Right cardiac atrium (tissue), 5 donors: ENCODE measurements around the gene RUNX1. TPM values are rescaled to one million over a fixed set of nuclear protein-coding genes. Genes with fewer than 3 reads are reported as not detected.
"Not testable (repeated sequence)": the region's sequence is repeated elsewhere in the genome, so short reads cannot be mapped to it uniquely, and the experiment has no call there.

ENCODE experiments used
- ATAC-seq, 2 donors: fragments of 200-7000 bp; cut with Tn5 transposase; one replicate each; pipeline versions ENCODE4 v1.8.0 to v1.9.1; 2020; ENCODE audit warnings: moderate library complexity in 2 of 2, mild to moderate bottlenecking in 1 of 2
- DNase-seq, 3 donors: peaks; one replicate each; pipeline ENCODE4 v3.0.0-alpha.2; 2020
- H3K27ac ChIP-seq: one replicate; pipeline ENCODE4 v1.5.1; 2013; ENCODE audit warnings: mild to moderate bottlenecking, low read length, control low read depth, moderate library complexity
- H3K27me3 ChIP-seq: one replicate; pipeline ENCODE4 v1.6.1; 2013; ENCODE audit not compliant: control insufficient read depth, insufficient read depth
- H3K4me1 ChIP-seq: one replicate; pipeline ENCODE4 v1.6.1; 2013; ENCODE audit warnings: low read length; ENCODE audit not compliant: control insufficient read depth, insufficient read depth
- H3K4me3 ChIP-seq: one replicate; pipeline ENCODE4 v1.5.1; 2013; ENCODE audit warnings: low read length, control low read depth
- H3K9me3 ChIP-seq: one replicate; pipeline ENCODE4 v1.6.1; 2013; ENCODE audit warnings: low read length; ENCODE audit not compliant: control insufficient read depth
- whole genome bisulfite sequencing: extraction: QIAGEN DNeasy Blood & Tissue Kit; methylation state at CpG from one replicate; pipeline ENCODE4 v1.1.7; 2013; 5-methylcytosine and 5-hydroxymethylcytosine counted together
- intact Hi-C, 4 donors: fragments of 100-400 bp; cut with DNase I; formaldehyde crosslinking; loops; one replicate each; pipeline versions ENCODE4 v1.11.0 to v1.14.0; 2022 to 2023
- polyA plus RNA-seq: library from polyadenylated mRNA; stranded (reverse); fragments of 200-250 nt; gene quantifications from one replicate; pipeline ENCODE4 v1.2.3, GENCODE V29; 2013
- total RNA-seq, 4 donors: library from RNA; stranded (reverse); fragmentation: NEBNext Ultra II Directional; extraction: Animal tissue kit (Norgen Biotek cat#: 25700); gene quantifications; one replicate each; pipeline ENCODE4 v1.2.1, GENCODE V29; 2021
- donor health status: healthy with polysubstance abuse.
- donor health status: DM: no; HTN: yes; CAD: no.
- donor health status: DM: no; HTN: no; CAD: no.
- donor health status: DM: no; HTN: yes; CAD: no; lungs with severe emphysema.
- donor health status: DM: yes; HTN: yes; CAD: no.

Gene RUNX1
- total and polyA plus RNA-seq, 5 donors, result 0.81 to 17.6 (median 4.4) TPM

- DNase-seq (no peak), ATAC-seq (no peak)
- Histone ChIP-seq H3K9me3 (no peaks in the 10 kb centered on the region), H3K27me3 (no peaks in the 10 kb centered on the region), H3K27ac (no peak overlapping the region), H3K4me3 (no peak overlapping the region), H3K4me1 (no peaks in the 10 kb centered on the region)
- 69% methylated on average over 10 of the region's 10 CpGs for WGBS
- intact Hi-C loops, result no loop called here
Measured at GRCh38 chr21:34967509-34968289, 81.4 kb downstream of the RUNX1 start.

GRCh38 chr21:34966881-34967280 is 82.2 kb downstream of the RUNX1 start:
- intact Hi-C loops, DNase-seq, H3K27me3 ChIP-seq, H3K9me3 ChIP-seq, H3K4me1 ChIP-seq, ATAC-seq, H3K27ac ChIP-seq, H3K4me3 ChIP-seq: not testable (repeated sequence)
- 95% methylated on average over 11 of the region's 11 CpGs for WGBS

GRCh38 chr21:34965200-34966174 is 83.6 kb downstream of the RUNX1 start:
- WGBS, result 69% methylated on average over 10 of the region's 10 CpGs
- ATAC-seq (no peak), DNase-seq (no peak)
- Histone ChIP-seq H3K27me3 (no peaks in the 10 kb centered on the region), H3K9me3 (no peaks in the 10 kb centered on the region), H3K4me3 (no peak overlapping the region), H3K4me1 (no peaks in the 10 kb centered on the region), H3K27ac (no peak overlapping the region)
- intact Hi-C loops, result no loop called here

GRCh38 chr21:34962586-34963222 is 86.4 kb downstream of the RUNX1 start:
- ATAC-seq, result no peak
- Histone ChIP-seq H3K27me3 (no peaks in the 10 kb centered on the region), H3K9me3 (no peaks in the 10 kb centered on the region), H3K4me1 (no peaks in the 10 kb centered on the region), H3K27ac (no peak overlapping the region), H3K4me3 (no peak overlapping the region)
- DNase-seq, result no peak
- WGBS, result 76% methylated on average over 16 of the region's 16 CpGs
- intact Hi-C loops, result no loop called here

GRCh38 chr21:34962136-34962535 is 87.0 kb downstream of the RUNX1 start:
- 62% methylated on average over 2 of the region's 2 CpGs for WGBS
- Histone ChIP-seq H3K4me3 (no peak overlapping the region), H3K27ac (no peak overlapping the region), H3K9me3 (no peaks in the 10 kb centered on the region), H3K27me3 (no peaks in the 10 kb centered on the region), H3K4me1 (no peaks in the 10 kb centered on the region)
- DNase-seq, result no peak
- ATAC-seq, result no peak
- intact Hi-C loops, result no loop called here

GRCh38 chr21:34960687-34961086 is 88.4 kb downstream of the RUNX1 start:
- Histone ChIP-seq H3K27ac (no peak overlapping the region), H3K4me3 (no peak overlapping the region), H3K4me1 (no peaks in the 10 kb centered on the region), H3K27me3 (no peaks in the 10 kb centered on the region), H3K9me3 (no peaks in the 10 kb centered on the region)
- no peak for DNase-seq
- WGBS, result 72% methylated on average over 2 of the region's 2 CpGs
- intact Hi-C loops, result no loop called here
- ATAC-seq, result no peak

- Histone ChIP-seq H3K9me3 (no peaks in the 10 kb centered on the region), H3K4me1 (no peaks in the 10 kb centered on the region), H3K27me3 (no peaks in the 10 kb centered on the region), H3K4me3 (no peak overlapping the region), H3K27ac (no peak overlapping the region)
- intact Hi-C loops, result no loop called here
- ATAC-seq (no peak), DNase-seq (no peak)
- 84% methylated on average over 1 of the region's 1 CpG for WGBS
Measured at GRCh38 chr21:34959607-34960006, 89.5 kb downstream of the RUNX1 start.

GRCh38 chr21:34958040-34958439 is 91.1 kb downstream of the RUNX1 start:
- WGBS, result 87% methylated on average over 4 of the region's 4 CpGs
- H3K4me3 ChIP-seq, result no peak overlapping the region
- intact Hi-C loops, result no loop called here

GRCh38 chr21:34956416-34957316 is 92.4 kb downstream of the RUNX1 start:
- ATAC-seq, result no peak
- no peak for DNase-seq
- no peaks in the 10 kb centered on the region for H3K9me3 ChIP-seq
- 80% methylated on average over 11 of the region's 11 CpGs for WGBS
- no peaks in the 10 kb centered on the region for H3K27me3 ChIP-seq
- intact Hi-C loops, result no loop called here
- H3K27ac ChIP-seq, result no peak overlapping the region
- H3K4me1 ChIP-seq, result no peaks in the 10 kb centered on the region
- H3K4me3 ChIP-seq, result no peak overlapping the region

More at GRCh38 chr21:34958040-34958439, 91.1 kb downstream of the RUNX1 start:
- H3K9me3 ChIP-seq, result no peaks in the 10 kb centered on the region
- H3K4me1 ChIP-seq, result no peaks in the 10 kb centered on the region
- ATAC-seq (no peak), DNase-seq (no peak)
- no peak overlapping the region for H3K27ac ChIP-seq
- H3K27me3 ChIP-seq, result no peaks in the 10 kb centered on the region

GRCh38 chr21:34953950-34954349 is 95.2 kb downstream of the RUNX1 start:
- intact Hi-C loops, result no loop called here
- Histone ChIP-seq H3K27ac (no peak overlapping the region), H3K4me3 (no peak overlapping the region), H3K9me3 (no peaks in the 10 kb centered on the region), H3K4me1 (no peaks in the 10 kb centered on the region), H3K27me3 (no peaks in the 10 kb centered on the region)
- DNase-seq (no peak), ATAC-seq (no peak)
